SKM-1 (cell line): ENCODE measurements around the gene IPO4.
"Not testable (repeated sequence)": the region's sequence is repeated elsewhere in the genome, so short reads cannot be mapped to it uniquely, and the experiment has no call there.

Experiments
- DNase-seq: peaks from one replicate; lab custom pipeline; 2025; ENCODE audit not compliant: unreplicated experiment; lab: John Stamatoyannopoulos, UW

The IPO4 gene

DNA sequence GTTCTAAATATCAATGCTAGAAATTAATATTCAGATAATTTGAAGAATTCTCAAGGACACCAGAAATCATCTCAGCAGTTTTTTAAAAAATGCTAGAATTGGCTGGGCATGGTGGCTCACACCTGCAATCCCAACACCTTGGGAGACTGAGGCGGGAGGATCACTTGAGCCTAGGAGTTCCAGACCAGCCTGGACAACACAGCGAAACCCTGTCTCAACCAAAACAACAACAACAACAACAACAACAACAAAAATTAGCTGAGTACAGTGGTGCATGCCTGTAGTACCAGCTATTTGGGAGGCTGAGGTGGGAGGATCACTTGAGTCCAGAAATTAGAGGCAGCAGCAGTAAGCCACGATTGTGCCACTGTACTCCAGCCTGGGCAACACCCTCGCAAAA, 30.5 kb upstream of the IPO4 start:
- DNase-seq = no peak

DNA sequence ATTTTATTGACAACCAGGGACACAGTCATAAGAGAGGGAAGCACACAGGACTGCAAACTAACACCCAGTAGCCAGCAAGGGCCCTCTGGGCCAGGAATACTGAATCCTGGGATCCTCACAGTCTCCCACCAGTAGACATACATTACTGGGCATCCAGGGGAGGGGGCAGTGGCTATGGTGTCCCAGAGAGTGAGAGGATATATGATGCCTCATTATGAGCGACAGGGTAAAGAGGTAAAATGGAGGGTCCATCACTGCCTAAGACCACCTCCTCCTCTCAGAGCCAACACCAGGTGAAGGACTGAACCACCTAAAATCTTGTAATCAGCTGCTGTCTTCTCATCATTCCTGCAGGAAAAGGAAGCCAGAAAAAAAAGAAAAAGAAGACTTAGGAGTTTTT, 28.3 kb upstream of the IPO4 start:
- not testable (repeated sequence) for DNase-seq

DNA sequence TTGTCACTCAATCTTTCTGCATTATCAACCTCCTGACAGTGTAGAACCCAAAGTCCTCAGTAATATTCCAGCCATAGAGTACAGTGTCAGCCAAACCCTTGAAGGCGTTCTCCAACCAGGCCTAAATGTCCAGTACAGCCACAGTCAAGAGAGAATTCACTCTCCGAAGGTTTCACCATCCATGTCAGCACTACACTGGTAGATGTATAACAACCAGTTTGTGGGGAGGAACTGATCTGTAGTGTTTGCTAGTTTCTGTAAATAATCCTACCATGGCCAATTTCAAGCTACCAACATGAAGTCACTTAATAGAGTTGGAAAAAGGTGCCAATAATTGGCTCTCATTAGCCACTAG, 27.7 kb upstream of the IPO4 start:
- DNase-seq = no peak

DNA sequence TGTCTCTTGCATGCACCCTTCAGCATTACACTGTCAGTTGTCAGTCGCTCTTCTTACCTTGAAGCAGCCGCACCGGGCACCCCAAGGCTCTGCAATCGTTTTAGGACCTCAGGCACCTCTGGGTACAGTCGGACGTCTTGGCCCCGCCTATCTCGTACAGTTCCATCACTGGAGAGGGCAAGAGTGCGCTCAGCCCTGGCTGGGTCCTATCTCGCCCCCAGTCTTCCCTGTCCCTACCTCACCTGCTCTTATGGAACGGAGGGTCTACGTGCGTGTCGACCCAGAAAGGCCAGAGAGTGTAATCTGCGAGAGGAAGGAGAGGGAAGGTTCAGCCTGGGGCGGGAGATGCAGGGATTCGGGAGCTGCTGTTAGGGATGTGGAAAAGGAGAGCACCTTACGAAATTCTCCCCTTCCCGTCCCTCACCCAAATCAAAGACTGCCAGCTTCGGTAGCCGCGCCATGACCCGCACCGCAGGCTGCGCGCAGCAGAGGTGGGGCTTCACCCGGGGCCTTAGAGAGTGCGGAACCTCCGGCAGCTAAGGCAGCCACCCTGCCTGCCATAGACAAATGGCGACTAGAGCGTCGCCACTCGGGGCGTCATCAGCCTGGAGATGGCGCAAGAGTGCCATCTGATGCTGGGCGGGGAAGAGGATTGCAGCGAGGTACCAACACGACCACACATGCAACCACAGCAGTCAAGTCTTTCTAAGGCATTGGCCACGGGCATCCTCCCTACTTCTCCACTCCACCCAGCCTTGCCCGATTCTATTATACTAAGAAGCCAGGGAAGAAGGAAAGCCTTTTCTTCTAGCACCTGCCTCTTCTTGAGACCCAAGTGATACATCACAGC, 27.1 kb upstream of the IPO4 start, which contains the start of gene MDP1:
Gene MDP1, minus strand, starts transcription at position 572 of the 850 bp plus-strand sequence. Its CDS starts 111 bp downstream, at position 461.
- DNase-seq = peak; percentile 31

DNA sequence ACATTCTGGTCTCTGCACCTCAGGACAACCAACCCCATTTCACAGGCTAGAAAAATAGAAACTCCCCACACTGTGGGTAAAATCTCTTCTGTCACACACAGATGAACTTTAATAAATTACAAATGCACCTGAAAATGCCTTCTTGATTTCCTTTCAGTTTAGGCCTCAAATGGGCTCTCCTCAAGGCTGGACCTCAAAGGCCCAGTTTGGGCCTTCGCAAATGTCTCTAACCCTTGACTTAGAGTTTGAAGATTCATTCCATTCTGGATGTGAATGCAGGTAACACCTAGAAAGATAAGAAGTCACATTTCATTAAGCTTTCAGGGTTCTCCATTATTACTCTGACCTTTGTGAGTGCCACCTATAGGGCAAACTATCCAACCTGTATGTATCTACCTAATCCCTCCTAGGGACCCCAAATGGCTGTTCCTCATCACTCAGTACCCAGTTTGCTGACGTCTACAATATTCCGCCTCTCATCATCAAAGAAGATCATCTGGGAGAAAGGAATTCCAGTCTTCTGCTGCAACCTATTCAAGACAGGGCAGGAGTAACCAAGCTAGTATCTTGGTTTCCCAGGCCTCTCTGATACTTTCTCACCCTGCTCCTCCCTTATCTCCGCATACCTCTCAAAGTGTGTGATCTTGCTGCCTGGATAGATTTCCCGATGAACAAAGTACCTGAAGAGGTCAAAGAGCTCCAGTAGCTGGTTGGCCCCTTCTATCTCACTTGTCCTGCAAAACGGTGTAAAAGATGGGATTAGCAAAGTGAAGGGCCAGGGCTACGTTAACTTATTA, 25.4 kb upstream of the IPO4 start:
- DNase-seq = no peak

DNA sequence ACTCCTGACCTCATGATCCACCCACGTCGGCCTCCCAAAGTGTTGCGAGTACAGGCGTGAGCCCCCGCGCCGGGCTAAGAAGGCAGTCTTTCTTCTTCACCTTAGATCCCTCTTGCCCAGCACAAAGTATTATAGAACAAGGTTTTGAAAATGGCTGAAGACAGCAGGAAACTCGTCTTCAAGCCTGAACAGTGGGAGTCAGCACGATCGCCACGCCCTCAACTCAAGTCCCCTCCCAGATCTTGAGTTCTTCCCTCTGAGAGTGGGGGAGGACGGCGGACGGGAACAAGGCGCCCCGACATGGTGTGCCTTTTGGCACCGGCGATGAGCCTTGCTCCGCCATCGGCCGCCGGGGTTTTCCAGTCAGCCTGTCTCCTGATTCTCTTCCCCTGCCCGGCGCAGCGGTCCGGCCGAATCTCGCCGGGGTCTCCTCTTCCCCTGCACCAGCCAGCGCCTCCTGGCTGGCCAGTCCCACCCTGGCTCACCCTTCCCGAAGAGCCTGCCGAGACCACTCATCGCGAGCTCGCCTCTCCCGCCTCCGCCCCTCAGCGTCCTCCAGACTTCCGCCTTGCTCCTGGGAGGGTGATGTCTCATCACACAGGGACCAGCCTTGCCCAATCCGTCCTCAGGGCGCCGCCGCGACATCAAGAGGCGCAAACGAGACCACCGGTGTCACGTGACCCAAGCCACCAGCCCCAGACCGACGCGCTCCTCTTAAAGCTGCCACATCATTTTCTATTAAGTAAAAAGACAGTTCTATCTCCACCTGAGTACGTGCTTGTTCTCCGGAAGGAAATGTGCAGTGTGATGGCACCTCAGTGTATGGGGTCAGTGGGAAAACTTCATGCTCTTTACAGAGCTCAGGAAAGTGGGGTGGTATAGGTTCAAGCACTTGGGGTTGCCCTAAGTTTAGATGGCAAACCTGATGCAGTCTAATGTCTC, 24.6 kb upstream of the IPO4 start, which contains the start of gene CHMP4A:
Gene CHMP4A, minus strand, starts transcription at position 565 of the 942 bp plus-strand sequence. Its CDS starts 49 bp downstream, at position 516.
- DNase-seq = peak; percentile 64

DNA sequence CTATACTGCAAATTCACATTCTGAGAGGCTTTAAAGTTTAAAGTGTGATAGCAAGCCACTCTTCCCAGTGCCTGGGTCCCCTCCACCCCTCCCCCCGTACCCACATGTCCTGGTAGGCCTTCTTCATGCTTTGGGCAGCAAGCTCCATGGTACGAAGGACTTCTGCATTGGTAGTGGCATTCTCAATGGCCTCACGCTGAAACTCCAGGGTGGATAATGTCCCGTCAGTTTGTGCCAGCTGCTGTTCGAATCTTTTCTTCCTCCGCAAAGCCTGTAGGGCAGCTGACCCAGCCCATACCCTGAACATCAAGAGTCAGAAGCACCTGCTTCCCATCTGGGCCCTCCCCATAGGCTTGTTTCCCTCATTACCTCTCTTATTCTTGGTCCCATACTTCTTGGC, 22.7 kb upstream of the IPO4 start:
- no peak for DNase-seq

DNA sequence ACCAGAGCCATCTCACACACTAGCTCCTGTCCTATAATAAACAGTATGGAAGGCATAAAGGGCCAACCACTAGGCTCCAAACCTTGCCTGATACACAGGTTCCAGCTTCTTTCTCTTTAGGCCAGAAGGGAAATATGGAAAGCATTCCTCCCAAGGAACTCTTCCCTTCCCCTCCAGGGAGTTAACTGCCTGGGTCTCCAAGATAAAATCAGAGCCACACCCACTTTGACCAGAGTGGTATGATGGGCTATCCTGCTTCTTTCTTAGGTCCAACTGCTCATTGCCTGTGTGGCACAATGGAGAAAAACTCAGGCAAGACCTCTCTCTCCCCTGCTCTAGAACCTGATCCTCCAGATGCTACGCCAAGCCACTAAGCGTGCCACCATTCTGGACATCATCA, 19.0 kb upstream of the IPO4 start:
- DNase-seq = no peak

DNA sequence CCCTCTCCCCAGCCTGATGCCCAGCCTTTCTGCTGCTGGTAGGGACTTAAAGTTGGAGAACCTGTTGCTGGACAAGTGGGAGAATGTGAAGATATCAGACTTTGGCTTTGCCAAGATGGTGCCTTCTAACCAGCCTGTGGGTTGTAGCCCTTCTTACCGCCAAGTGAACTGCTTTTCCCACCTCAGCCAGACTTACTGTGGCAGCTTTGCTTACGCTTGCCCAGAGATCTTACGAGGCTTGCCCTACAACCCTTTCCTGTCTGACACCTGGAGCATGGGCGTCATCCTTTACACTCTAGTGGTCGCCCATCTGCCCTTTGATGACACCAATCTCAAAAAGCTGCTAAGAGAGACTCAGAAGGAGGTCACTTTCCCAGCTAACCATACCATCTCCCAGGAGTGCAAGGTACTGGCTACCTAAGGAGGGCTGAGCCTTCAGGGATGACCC, 18.5 kb upstream of the IPO4 start:
- DNase-seq = no peak

DNA sequence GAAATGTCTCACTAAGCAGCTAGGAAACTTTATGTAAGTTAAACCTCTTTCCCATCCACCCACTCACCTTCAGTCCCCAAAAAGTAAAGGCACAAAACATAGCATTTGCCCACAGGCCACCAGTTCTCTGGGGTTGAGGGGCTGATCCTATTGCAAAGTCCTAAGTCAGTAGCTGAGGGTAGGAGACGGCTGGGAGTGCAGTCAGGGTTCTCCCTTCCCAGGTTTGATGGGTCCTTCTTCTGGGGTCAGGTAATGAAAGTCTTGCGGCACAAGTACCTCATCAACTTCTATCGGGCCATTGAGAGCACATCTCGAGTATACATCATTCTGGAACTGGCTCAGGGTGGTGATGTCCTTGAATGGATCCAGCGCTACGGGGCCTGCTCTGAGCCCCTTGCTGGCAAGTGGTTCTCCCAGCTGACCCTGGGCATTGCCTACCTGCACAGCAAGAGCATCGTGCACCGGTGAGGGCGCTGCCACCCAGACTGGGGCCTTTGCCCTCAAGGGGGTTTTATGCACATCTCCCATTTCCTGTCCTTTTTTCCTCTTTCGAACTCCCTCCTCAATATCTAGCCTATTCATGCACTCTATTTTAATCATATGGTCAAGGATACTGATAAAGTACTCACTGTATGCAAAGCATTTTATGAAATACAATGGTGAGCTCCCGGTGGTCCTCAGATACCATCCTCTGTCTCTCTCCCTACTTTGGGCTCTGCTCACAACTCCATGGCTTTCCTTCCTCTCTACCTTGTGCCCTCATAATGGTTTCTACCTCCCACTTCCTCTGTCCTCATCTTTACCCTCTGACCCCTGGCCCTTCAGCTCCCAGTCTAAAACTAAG, 17.9 kb upstream of the IPO4 start:
- no peak for DNase-seq

DNA sequence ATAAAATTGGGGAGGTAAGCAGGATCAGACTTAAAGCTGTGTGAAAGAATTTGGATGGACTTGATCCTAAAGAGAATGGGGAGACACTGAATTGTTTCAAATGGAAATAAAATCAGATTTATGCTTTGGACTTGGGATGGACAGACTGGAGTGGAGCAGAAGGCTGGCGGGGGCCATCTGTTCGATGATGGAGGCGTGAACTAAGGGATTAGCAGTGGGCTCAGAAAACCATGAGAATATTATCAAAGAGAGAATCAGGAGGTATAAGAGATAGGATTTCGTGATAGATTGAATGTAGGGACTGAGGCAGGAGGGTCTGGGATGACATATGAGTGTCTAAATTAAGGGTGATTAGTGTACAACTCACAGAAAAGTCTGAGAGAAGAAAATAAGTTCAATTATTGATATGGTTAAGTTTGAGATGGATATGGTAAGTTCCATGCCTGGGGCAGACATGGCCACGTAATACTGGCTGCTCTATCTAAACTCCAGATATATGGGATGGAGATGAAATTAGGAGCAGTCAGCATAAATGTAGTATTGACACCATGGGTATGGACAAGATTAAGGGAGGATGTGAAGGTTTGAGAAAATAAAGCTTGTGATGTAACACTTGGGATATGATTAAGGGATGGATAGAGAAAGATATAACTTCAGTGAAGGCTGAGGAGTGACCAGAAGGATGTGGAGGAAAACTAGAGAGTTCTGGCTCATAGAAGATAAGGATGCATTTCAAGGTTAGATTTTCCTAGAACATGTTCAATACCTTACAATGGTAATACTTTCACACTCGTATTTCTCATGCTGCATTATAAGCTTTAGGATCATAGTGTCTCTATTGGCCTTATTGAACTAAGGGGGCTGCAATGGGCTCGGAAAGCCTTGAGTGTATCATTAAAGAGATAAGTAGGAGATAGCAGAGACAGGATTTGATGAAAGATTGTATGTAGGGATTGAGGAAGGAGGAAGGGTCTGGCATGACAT, 15.8 kb upstream of the IPO4 start:
- DNase-seq = no peak

DNA sequence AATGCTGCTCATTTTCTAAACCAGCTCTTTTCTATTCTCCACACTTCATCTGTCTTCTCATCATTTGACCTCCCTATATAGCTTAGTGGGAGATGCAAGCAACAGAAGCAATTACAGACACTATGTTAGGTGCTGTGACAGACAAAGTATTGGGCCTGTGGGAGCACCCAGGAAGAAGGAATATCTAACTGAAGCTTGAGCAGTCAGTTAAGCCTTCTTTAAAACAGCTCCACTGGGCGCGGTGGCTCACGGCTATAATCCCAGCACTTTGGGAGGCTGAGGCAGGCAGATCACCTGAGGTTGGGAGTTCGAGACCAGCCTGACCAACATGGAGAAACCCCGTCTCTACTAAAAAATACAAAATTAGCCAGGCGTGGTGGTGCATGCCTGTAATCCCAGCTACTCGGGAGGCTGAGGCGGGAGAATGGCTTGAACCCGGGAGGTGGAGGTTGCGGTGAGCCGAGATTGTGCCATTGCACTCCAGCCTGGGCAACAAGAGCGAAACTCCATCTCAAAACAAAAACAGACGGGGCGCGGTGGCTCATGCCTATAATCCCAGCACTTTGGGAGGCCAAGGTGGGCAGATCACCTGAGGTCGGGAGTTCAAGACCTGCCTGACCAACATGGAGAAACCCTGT, 14.8 kb upstream of the IPO4 start:
- not testable (repeated sequence) for DNase-seq

DNA sequence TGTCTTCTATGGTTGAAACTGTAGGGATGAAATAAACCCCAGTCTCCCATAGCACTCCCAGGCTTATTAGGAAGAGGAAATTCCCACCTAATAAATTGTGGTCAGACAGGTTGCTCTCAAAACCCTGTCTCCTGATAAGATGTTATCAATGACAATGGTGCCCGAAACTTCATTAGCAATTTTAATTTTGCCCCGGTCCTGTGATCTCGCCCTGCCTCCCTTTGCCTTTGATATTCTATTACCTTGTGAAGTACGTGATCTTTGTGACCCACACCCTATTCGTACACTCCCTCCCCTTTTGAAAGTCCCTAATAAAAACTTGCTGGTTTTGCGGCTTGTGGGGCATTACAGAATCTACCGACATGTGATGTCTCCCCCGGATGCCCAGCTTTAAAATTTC, 13.9 kb upstream of the IPO4 start:
- DNase-seq = not testable (repeated sequence)

DNA sequence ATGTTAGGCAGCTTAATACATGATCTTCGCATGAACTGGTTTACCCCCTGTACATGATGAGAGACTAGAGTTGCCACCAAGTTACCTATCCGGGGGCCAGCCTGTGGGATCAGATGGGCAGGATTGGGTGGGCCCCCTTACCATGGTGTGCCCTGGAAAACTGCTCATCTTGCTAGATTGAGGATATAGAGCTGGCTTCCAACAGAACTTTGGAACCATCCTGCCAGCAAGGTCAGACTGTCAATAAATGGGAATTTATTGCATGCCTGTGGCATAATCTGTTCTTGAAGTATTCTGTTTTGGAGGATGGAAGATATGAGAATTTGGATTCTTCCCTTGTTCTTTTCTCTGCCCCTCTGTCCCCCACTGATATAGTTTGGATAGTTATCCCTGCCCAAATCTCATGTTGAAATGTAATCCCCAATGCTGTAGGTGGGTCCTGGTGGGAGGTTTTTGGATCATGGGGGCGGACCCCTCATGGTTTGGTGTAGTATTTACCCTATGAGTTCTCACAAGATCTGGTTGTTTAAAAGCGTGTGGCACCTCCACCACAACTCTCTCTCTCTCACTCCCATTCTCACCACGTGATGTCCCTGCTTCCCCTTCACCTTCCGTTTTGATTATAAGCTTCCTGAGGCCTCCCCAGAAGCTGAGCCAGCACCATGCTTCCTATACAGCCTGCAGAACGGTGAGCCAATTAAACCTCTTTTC, 10.4 kb upstream of the IPO4 start:
- DNase-seq = no peak

DNA sequence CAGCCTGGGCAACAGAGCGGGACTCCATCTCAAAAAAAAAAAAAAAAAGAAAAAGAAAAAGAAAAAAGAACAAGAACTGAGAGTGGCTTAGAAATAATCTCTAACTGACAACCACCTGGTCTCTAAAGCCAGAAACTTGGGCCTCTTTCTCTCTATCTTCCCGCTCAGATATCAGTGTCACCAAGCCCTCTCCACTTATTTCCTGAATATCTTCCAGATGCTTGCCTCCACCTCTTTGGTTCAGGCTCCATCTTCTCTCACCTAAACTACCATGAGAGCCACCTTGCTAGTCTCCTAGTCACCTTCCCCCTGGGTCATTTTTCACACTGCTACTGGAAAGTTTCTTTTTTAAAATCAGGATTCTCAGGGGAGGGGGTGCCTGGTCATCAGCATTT, 8.4 kb upstream of the IPO4 start:
- DNase-seq = no peak

DNA sequence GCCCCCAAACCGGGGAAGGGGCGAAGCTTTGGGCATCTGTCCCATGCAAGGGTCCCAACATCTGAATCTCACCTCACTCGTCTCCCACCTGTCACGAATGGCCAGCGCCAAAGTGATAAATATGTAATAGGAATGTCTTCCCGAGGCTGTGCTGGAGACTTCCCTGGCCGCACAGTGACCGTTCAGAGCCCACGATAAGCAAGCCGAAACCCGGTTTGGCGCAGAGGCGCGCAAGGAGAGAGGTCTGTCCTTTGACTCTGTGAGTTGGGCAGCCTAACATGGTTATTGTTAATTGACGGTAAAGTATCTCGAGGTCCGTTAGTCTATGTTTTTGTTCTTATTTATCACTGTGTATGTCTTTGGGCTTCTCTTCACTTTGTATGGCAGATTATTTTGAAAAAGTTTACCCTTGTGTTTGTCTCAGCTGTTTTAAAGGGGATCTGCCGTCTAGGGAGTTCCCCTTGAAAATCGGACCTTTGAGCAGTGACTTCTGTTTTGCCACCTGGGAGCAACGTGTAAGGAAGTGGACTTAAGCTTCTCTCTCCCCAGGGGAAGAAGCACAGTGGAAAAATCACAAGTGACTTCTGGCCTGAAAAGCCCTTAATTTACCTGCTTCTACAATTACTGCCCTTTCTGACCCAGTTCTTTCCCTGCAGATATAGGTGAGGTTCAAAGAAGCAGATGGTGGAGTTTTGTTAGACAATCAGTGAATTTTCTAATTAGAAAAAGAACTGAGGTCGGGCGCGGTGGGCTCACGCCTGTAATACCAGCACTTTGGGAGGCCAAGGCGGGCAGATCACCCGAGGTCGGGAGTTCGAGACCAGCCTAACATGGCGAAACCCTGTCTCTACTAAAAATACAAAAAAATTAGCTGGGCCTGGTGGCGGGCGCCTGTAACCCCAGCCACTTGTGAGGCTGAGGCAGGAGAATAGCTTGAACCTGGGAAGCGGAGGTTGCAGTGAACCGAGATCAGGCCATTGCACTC, 7.7 kb upstream of the IPO4 start:
- DNase-seq = no peak
